GM18861 (cell line): ENCODE measurements around the gene ARVCF.

Experiments
- ATAC-seq: cut with Tn5 transposase; IDR thresholded peaks from one replicate; pipeline ENCODE4 v1.9.1; 2021; ENCODE audit not compliant: unreplicated experiment

ARVCF gene

GRCh38 chr22:19976671-19977070 lies 40.0 kb downstream of the ARVCF start:
- no peak for ATAC-seq

DNA sequence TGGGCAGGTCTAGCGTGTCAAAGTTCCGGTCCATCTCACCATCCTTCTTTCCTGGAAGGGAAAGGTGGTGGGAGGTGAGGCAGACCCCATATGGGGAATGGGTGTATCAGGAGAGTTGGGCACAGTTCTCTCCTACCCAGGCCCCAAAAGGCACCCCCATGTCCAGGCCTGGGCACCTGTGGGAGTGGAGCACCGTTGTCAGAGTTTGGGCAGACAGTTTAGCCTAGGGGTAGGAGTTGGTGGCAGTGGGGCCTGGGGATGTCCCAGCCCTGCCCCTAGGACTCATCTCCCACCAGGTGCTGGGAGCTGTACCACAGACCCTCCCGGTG lies 41.0 kb downstream of the ARVCF start:
- no peak for ATAC-seq

GRCh38 chr22:19974935-19975706 lies 41.5 kb downstream of the ARVCF start:
- no peak for ATAC-seq

DNA sequence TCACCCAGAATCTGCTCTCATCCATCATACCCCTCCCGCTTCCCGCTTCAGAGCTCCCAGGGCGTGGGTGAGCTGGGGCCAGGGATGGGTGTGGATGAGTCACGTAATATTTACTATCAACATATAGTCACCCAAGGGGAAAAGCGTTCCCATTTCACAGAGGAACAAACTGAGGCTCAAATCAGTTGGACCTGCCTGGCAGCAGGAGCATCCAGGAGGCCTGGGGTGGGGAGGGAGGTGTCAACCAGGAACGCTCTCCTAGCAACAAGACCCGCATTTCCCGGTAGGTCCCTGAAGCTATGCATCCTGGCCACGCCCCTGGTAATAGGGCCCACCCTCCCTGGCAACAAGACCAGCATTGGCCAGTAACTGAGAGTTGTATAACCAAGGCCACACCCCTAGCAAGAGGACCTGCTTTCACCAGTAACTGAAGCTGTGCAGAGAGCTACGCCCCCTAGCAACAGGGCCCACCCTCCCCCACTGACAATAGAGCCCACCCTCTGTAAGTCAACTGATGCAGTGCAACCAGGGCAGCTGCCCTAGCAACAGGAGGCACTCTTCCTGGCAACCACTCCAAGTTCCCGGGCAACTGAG lies 42.3 kb downstream of the ARVCF start:
- no peak for ATAC-seq

DNA sequence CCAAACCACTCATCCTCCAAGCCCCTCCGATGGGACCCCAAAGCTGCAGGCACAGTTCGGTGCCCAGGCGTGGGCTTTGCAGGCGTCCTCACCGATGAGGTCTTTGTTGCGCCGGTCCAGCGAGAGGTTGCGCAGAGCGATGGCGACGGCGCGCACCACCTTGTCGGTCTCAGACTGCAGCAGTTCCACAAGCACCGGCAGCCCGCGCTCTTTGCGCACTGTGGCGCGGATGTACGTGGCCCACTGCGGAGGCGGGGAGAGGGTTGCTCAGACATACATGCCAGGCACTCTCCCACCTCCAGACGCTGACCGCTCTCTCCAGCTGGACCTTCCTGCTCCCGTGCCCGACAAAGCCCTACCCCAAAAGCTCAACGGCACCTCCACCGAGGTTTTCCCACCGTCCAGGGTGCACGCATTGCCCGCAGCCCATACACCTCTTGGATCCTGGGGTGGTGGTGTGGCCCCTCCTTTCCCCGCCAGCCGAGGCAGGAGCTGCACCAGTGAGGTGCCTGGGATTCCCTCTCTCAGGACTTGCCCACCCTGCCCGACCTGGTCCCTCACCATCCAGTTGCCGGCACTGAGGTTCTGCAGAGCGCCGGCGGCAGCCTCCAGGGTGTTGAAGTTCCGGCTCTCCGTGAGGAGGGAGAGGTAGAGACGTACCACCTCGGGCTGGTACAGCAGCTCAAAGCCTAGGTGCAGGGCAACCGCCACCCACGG lies 42.9 kb downstream of the ARVCF start:
- no peak for ATAC-seq

DNA sequence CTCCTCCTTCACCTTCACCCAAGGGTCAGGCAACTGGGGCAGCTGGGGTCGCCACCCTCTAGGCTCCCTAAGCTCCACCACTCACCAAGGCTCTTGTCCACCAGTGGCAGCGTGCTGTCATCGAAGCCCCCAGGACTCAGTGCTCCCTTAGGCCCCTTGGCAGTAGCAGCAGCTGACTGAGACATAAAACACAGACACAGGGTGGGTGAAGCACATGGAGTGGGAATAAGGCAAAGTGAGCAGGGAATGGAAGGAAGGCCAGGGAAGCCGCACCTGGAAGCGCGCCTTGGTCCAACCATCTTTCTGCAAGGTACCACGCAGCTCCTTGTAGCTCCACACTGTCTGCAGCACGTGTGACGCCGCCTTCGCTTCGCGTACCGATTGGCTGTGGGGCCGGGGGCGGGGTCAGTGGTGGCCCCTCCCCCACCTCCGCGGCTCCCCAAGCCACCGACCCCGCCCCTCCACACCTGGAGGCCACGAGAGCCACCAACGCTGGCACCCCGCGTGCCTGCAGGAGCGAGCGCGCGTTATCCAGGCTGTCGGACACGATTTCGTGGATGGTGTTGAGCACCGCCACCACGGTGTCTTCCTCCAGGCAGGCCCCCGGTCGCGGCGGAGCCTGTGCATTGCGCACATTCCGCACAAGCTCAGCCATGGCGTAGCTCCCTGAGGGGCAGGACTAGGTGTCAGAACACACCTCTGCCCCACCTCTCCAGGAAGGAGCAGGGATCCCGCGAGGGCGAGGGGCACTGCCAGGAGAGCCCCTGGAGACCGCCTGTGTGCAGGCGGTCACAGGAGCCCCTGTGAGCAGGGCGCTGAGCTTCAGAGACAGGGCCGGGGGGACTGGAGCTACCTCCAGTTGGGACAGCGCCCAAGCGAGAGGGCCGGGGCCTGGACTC lies 43.7 kb downstream of the ARVCF start:
- ATAC-seq, result no peak

- ATAC-seq, result no peak
Measured at GRCh38 chr22:19972251-19972650, 44.4 kb downstream of the ARVCF start.

GRCh38 chr22:19971276-19972124 lies 45.1 kb downstream of the ARVCF start:
- no peak for ATAC-seq

DNA sequence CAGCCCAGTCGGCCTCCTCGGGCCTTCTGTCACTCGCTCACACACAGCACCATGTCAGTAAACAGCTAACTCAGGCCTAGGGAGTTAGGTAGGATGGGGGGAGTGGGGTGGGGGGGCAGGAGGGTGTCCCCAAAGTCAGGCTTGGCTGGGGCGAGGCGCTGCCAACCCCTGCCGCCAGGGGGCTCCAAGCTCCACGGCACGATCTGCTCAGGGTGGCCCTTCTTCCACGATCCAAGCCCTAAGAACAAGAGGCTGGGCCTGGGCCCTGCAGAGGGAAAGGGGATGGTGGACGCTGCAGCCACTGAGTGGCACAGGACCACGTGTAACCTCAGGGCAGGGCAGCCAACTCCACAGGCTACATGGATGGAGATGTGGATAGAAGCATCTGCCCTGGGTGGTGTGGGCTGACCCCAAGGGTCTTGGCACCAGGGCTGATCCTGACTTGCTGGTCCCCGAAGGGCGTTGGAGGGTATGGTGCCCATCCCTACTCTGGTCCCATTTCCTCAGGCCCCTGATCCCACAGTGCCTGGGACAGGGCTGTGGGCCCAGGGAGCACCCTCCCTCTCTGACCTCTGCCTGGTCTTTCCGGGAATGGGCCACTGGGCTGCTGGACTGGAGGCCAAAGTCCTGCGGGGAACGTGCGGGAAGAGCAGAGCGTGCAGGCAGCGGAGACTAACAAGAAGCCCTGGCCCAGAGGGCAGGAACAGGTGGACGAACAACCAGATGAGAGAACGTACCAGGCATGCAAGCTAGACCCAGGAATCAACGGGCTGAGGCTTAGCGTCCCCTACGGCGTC lies 45.9 kb downstream of the ARVCF start:
- no peak for ATAC-seq

DNA sequence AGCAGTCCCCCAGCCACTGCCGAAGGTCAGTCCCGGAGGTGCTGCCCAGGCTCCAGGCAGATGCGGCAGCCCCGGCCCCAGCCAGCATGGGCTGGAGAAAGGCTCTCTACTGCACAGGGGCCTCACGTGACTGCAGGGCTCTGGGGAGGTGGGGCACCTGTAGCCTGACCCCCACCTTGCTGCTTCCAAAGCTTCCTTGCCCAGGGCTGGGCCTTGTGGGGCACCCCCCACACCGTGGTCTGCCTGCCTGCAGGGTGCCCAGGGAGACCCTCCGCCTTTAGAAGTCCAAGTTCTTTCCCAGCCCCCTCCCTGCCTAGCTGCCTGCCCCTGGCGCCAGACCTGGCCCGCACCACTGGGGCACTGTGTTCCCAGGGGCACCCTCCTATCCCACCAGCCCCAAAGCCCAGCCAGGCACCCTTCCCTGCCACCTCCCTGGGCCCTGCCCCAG lies 46.6 kb downstream of the ARVCF start:
- ATAC-seq, result no peak

DNA sequence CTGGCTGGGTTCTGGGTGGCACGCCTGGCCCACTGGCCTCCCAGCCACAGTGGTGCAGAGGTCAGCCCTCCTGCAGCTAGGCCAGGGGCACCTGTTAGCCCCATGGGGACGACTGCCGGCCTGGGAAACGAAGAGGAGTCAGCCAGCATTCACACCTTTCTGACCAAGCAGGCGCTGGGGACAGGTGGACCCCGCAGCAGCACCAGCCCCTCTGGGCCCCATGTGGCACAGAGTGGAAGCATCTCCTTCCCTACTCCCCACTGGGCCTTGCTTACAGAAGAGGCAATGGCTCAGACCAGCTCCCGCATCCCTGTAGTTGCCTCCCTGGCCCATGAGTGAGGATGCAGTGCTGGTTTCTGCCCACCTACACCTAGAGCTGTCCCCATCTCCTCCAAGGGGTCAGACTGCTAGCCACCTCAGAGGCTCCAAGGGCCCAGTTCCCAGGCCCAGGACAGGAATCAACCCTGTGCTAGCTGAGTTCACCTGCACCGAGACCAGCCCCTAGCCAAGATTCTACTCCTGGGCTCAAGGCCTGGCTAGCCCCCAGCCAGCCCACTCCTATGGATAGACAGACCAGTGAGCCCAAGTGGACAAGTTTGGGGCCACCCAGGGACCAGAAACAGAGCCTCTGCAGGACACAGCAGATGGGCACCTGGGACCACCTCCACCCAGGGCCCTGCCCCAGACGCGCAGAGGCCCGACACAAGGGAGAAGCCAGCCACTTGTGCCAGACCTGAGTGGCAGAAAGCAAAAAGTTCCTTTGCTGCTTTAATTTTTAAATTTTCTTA lies 47.3 kb downstream of the ARVCF start:
- ATAC-seq, result no peak

GRCh38 chr22:19968450-19968891 lies 48.2 kb downstream of the ARVCF start:
- ATAC-seq, result no peak

DNA sequence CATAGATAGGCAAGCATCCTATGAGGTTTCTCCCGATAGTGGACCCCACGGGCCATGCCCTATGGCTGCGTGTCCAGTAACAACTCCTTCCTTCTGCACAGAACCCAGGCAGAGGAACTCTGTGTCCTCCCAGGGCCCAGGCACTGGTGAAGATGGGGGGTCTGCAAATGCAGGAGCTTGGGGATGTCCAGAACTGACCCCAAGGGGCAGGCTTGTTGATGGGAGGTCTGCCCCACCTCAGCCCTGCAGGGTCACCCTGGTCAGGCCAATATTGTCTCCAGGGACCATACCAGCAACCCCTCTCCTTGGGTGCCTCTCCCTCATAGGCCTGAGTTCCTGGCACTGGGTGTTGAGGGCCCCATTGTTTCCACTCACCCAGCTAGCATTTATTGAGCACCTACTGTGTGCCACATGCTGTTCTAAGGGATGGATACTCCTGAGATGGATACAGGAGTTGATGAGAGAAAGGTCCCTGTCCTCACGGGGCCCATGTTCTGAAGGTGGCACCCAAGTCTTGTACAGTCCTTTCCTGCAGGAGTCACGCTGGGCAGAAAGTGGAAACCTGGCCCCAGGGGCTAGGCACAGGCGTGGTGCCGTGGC lies 48.7 kb downstream of the ARVCF start:
- no peak for ATAC-seq

GRCh38 chr22:19966908-19967750 lies 49.5 kb downstream of the ARVCF start:
- ATAC-seq, result no peak

DNA sequence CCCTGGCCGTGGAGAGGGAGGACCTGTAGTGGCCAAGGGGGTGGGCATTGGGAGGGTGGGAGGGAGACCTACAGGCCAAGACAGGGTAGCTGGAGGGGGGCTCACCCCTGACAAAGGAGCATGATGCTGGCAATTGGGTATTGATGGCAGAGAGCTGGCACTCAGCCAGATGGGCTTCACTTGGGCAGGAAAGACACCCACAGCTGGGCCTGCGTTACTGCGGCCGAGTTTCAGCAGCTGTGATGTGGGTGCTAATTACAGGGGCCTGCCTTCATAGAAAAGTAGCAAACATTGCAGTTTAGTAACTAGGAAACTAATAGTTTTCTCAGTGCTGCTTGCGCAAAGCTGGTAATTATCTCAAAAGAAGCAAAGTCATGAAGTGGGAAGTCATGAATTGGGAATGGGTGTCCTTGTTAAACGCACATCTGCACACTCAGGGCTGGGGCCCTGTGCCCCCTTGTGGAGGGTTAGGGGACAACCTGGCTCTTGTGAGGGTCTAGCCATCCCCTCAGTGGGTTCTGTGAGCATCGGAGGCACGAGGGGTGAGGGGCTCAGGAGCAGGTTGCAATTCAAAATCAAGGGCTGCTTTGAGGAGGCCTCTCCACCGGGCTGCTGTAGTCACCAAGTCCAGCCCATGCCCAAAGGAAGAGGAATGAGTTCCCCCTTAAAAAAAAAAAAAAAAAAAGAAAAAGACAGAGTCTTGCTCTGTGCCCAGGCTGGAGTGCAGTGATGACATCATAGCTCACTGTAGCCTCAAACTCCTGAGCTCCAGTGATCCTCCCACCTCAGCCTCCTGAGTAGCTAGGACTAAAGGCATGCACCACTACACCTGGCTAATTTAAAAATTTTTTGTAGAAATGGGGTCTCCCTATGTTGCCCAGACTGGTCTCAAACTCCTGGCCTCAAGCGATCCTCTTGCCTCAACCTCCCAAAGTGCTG lies 50.6 kb downstream of the ARVCF start:
- no peak for ATAC-seq

- no peak for ATAC-seq
Measured at GRCh38 chr22:19964701-19965386, 51.8 kb downstream of the ARVCF start.
